Measurements from ENCODE around the gene FASTKD1. TPM values are rescaled to one million over a fixed set of nuclear protein-coding genes. Genes with fewer than 3 reads are reported as not detected.
A peak's percentile ranks its signal among the peaks of the same experiment; 100 is the strongest.

FASTKD1 gene
- 8.7 and 14.9 TPM in 2 replicates for polyA plus RNA-seq (2012; rRNA removed)
- 9.6 and 11.0 TPM in 2 replicates for polyA plus RNA-seq (2012; cell fraction: cytosol; rRNA removed)
- 15.5 and 37.9 TPM in 2 replicates for polyA plus RNA-seq (2012; cell fraction: nucleus; rRNA removed)

DNA sequence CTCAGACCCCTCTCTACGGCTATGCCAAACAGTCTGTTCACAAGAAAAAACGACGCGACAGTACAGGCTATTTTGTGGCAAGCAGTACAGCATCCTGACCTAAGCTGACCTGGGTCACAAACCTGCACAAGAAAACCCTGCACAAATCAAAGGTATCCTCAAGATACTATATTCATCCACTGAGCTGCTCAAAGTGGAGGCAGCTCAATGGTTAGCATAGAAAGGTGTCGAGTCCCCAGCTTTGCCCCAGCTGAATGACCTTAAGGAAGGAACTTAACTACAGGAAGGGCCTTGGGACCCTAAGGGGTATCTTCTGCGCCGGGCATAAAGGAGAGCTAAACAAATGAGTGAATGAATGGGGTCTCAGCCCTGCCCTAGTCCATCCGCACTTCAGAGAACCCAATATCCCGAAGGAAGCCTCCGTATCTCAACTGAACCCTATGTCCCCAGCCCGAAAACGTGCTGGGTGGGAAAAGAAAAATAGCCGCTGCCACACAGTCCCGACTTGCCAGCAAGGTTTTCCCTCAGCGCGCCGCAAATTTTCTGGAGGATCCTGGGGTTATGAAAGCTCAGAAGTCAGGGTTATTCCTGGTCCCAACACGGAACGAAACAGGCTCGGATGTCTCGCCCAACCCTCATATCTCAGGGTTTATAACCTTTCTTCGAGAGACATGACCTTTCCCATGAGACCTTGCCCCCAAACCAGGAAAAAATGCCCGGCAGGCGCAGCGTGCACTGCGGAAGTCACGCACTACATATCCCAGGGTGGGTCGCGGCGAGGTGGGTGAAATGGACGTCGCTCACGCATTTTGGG, at the start of gene FASTKD1:
TSS of gene FASTKD1 (minus strand) at position 706 of the 814 bp plus-strand sequence. CDS start 1,836 bp downstream, outside the sequence.
- 1% methylated on average over 33 of the region's 33 CpGs for WGBS (ENCODE audit: low lambda C conversion rate)
- Histone ChIP-seq H3K27ac (ENCODE audit: low read depth in 2 of 2, low read length in 1 of 2) (peak within 1 kb of the TSS; percentile 50 to 78; a peak in 3 of 4 replicates), H3F3A (replicated peaks; ENCODE audit: insufficient read depth) (peaks cover 4% of the 10 kb centered on the region), H3K9me2 (no peaks in the 10 kb centered on the region), H3K79me2 (ENCODE audit: insufficient read depth) (peaks cover 42% of the 10 kb centered on the region), H3K9me3 (no peaks in the 10 kb centered on the region), H2AFZ (ENCODE audit: low read depth) (peak within 1 kb of the TSS; percentile 90), H4K20me1 (ENCODE audit: insufficient read depth) (no peaks in the 10 kb centered on the region), H3K36me3 (replicated peaks in 1 of 2; ENCODE audit: control insufficient read depth in 1 of 2, insufficient read depth in 2 of 2, low read length in 1 of 2) (peaks cover 0 to 4% of the 10 kb centered on the region in 2 experiments), H3K9ac (peak within 1 kb of the TSS; percentile 68), H3K27me3 (ENCODE audit: insufficient read depth) (no peaks in the 10 kb centered on the region), H3K4me3 (ENCODE audit: low read depth in 2 of 2, low read length in 1 of 2) (peak within 1 kb of the TSS; percentile 86 to 87), H3K4me2 (peak within 1 kb of the TSS; percentile 91), H3K4me1 (ENCODE audit: control insufficient read depth in 1 of 2, insufficient read depth in 2 of 2, low read depth in 1 of 2, low read length in 1 of 2) (peaks cover 0 to 2% of the 10 kb centered on the region in 2 experiments; a peak in 1 of 4 replicates)
- ChIA-PET POLR2A (interaction anchor here (1.0 kb wide), 1 partner anchor 11 kb away, joined by 4 read pairs; the partner anchor contains the start of gene PPIG), CTCF (interaction anchor here (1.0 kb wide), 1 partner anchor 194 kb away, joined by 3 read pairs; no protein-coding TSS in a partner anchor)
- DNase-seq = peak; percentile 93
- peak; percentile 64 for TF ChIP-seq TAF1 (IDR thresholded peaks at IDR 0.05; ENCODE audit: borderline replicate concordance, low read depth, low read length)
- TF ChIP-seq NRF1 (IDR thresholded peaks at IDR 0.05; ENCODE audit: low read depth, low read length) = peak; percentile 60
- no peak for TF ChIP-seq TCF12 (IDR thresholded peaks at IDR 0.05)
- TF ChIP-seq SIN3A (IDR thresholded peaks at IDR 0.05; ENCODE audit: borderline replicate concordance, low read depth, low read length) = peak; percentile 86; the same call in 1 of the 2 replicates
- TF ChIP-seq TEAD4 (IDR thresholded peaks at IDR 0.05; ENCODE audit: borderline replicate concordance, insufficient read depth) = no peak
- TF ChIP-seq CHD2 (IDR thresholded peaks at IDR 0.05; ENCODE audit: low read length, partially characterized antibody) = peak; percentile 97
- TF ChIP-seq RXRA (IDR thresholded peaks at IDR 0.05; ENCODE audit: borderline replicate concordance, low read depth) = no peak
- no peak for TF ChIP-seq REST (IDR thresholded peaks at IDR 0.05; ENCODE audit: low read depth, low read length)
- TF ChIP-seq GABPA (IDR thresholded peaks at IDR 0.05; ENCODE audit: low read depth) = peak; percentile 51
- TF ChIP-seq MAX (IDR thresholded peaks at IDR 0.05; ENCODE audit: low read depth) = peak; percentile 88; the same call in 1 of the 2 replicates
- no peak for TF ChIP-seq MEF2A (IDR thresholded peaks at IDR 0.05; ENCODE audit: borderline replicate concordance, low read depth)
- TF ChIP-seq, protein P1, sequence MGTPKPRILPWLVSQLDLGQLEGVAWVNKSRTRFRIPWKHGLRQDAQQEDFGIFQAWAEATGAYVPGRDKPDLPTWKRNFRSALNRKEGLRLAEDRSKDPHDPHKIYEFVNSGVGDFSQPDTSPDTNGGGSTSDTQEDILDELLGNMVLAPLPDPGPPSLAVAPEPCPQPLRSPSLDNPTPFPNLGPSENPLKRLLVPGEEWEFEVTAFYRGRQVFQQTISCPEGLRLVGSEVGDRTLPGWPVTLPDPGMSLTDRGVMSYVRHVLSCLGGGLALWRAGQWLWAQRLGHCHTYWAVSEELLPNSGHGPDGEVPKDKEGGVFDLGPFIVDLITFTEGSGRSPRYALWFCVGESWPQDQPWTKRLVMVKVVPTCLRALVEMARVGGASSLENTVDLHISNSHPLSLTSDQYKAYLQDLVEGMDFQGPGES (IDR thresholded peaks at IDR 0.05; ENCODE audit: low read depth, low read length) = no peak
- TF ChIP-seq POLR2AphosphoS5 (IDR thresholded peaks at IDR 0.05; ENCODE audit: low read depth, low read length) = peak; percentile 74
- 0 out of 2 replicates have a peak, but pooled peaks have one; percentile 13 for TF ChIP-seq RCOR1 (IDR thresholded peaks at IDR 0.05; ENCODE audit: low read length)
- peak; percentile 96 for TF ChIP-seq MXI1 (IDR thresholded peaks at IDR 0.05; ENCODE audit: low read depth, low read length)
- no peak for TF ChIP-seq SMC3 (IDR thresholded peaks at IDR 0.05; ENCODE audit: low read depth, low read length)
- no peak for TF ChIP-seq FOSL2 (IDR thresholded peaks at IDR 0.05; ENCODE audit: borderline replicate concordance, low read depth)
- TF ChIP-seq, protein P2, sequence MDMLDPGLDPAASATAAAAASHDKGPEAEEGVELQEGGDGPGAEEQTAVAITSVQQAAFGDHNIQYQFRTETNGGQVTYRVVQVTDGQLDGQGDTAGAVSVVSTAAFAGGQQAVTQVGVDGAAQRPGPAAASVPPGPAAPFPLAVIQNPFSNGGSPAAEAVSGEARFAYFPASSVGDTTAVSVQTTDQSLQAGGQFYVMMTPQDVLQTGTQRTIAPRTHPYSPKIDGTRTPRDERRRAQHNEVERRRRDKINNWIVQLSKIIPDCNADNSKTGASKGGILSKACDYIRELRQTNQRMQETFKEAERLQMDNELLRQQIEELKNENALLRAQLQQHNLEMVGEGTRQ (IDR thresholded peaks at IDR 0.05; ENCODE audit: borderline replicate concordance, low read depth, low read length) = no peak
- no peak for TF ChIP-seq USF1 (IDR thresholded peaks at IDR 0.05; ENCODE audit: borderline replicate concordance, low read depth)
- no peak for TF ChIP-seq GATA2 (CRISPR knock-in tag; IDR thresholded peaks at IDR 0.05)
- TF ChIP-seq FOXJ3 (CRISPR knock-in tag; IDR thresholded peaks at IDR 0.05) = no peak
- peak; percentile 86 for TF ChIP-seq YY1 (IDR thresholded peaks at IDR 0.05; ENCODE audit: low read depth)
- TF ChIP-seq PBX3 (IDR thresholded peaks at IDR 0.05) = no peak
- peak; percentile 95 for TF ChIP-seq ELF1 (IDR thresholded peaks at IDR 0.05)
- TF ChIP-seq JUND (IDR thresholded peaks at IDR 0.05) = no peak
- TF ChIP-seq RFX5 (IDR thresholded peaks at IDR 0.05; ENCODE audit: low read length) = 0 out of 2 replicates have a peak, but pooled peaks have one; percentile 25

Data from SK-N-SH (cell line).